Panc1 (cell line): Measurements from ENCODE around the gene CELA3A.
"Not testable (repeated sequence)": the region's sequence is repeated elsewhere in the genome, so short reads cannot be mapped to it uniquely, and the experiment has no call there.

Source experiments
- CTCF ChIP-seq: fragments of 450-650 bp; IDR thresholded peaks from 2 replicates; pipeline ENCODE4 v1.5.1; 2017; ENCODE audit warnings: mild to moderate bottlenecking
- POLR2AphosphoS5 ChIP-seq: IDR thresholded peaks from 2 replicates; pipeline ENCODE4 v1.6.1; 2012; ENCODE audit warnings: mild to moderate bottlenecking, low read depth, low read length, moderate library complexity
- REST ChIP-seq, 2 experiments: IDR thresholded peaks; 2 replicates each; pipeline ENCODE4 v1.6.1; 2011 to 2012; ENCODE audit warnings: low read depth in 2 of 2, control low read depth in 1 of 2, low read length in 1 of 2, mild to moderate bottlenecking in 1 of 2, moderate library complexity in 1 of 2; ENCODE audit not compliant: insufficient read depth in 1 of 2

GRCh38 chr1:22034834-22035233 lies 33.4 kb downstream of the CELA3A start:
- not testable (repeated sequence) for TF ChIP-seq CTCF; POLR2AphosphoS5; REST (IDR thresholded peaks at IDR 0.05; ENCODE audit: insufficient read depth in 1 of 2, low read depth in 2 of 2, low read length in 1 of 2)
